Gastrocnemius medialis (tissue), 4 donors: ENCODE data around the gene TEX50. TPM values are rescaled to one million over a fixed set of nuclear protein-coding genes. Genes with fewer than 3 reads are reported as not detected.
"Not testable (repeated sequence)": the region's sequence is repeated elsewhere in the genome, so short reads cannot be mapped to it uniquely, and the experiment has no call there.

Experiments used
- ATAC-seq, 2 donors: fragments of 150-250 bp; one replicate each; pipeline ENCODE4 v1.9.1; 2016
- DNase-seq, 2 donors: peaks; one replicate each; pipeline ENCODE4 v3.0.0-alpha.2; 2019
- H3K27ac ChIP-seq, 4 donors: fragments of 200-600 bp; sonication (generic); 1 replicate in 1 of 4; 2 replicates in 3 of 4; pipeline ENCODE4 v1.5.1; 2016 to 2018; ENCODE audit warnings: mild to moderate bottlenecking in 2 of 4, moderate library complexity in 1 of 4
- H3K27me3 ChIP-seq, 3 donors: fragments of 200-600 bp; sonication (generic) in 2 of 3; 1 replicate in 1 of 3; 2 replicates in 2 of 3; pipeline versions ENCODE4 v1.5.1 to v1.6.0; 2016 to 2019; ENCODE audit warnings: mild to moderate bottlenecking in 1 of 3, moderate library complexity in 1 of 3
- H3K36me3 ChIP-seq, 2 donors: fragments of 200-600 bp; sonication (generic) in 1 of 2; one replicate each; pipeline ENCODE4 v1.5.1; 2017 to 2018
- H3K4me1 ChIP-seq, 2 donors: fragments of 200-600 bp; sonication (generic) in 1 of 2; one replicate each; pipeline ENCODE4 v1.5.1; 2016 to 2017; ENCODE audit warnings: mild to moderate bottlenecking in 2 of 2
- H3K4me3 ChIP-seq, 4 donors: fragments of 200-600 bp; sonication (generic) in 3 of 4; 1 replicate in 1 of 4; 2 replicates in 3 of 4; pipeline ENCODE4 v1.5.1; 2016 to 2019; ENCODE audit warnings: mild to moderate bottlenecking in 2 of 4
- H3K9me3 ChIP-seq, 3 donors: fragments of 200-600 bp; sonication (generic) in 2 of 3; 1 replicate in 1 of 3; 2 replicates in 2 of 3; pipeline ENCODE4 v1.5.1; 2016 to 2019
- POLR2A ChIP-seq, 2 donors: fragments of 450-650 bp; IDR thresholded peaks; one replicate each; pipeline ENCODE4 v1.6.1; 2017; ENCODE audit warnings: antibody characterized with exemption in 2 of 2, mild to moderate bottlenecking in 2 of 2, moderate library complexity in 2 of 2
- in situ Hi-C, 4 donors: fragments of 200-750 bp; cut with MboI; loops; one replicate each; pipeline versions ENCODE4 v1.15.0 to v1.8.0; 2017; ENCODE audit warnings: low sequenced_read_pairs in 4 of 4
- intact Hi-C: fragments of 100-400 bp; cut with DNase I; formaldehyde crosslinking; loops from one replicate; pipeline ENCODE4 v1.15.1; 2023; ENCODE audit warnings: low total_unique reads
- total RNA-seq, 4 donors: library from RNA; depleted of rRNA; stranded (reverse); fragments of >200 nt; gene quantifications; one replicate each; pipeline versions ENCODE4 v1.1.0 to v1.2.3, GENCODE V29; 2016
- TF ChIP-seq, protein P1 (sequence below), 5 experiments: fragments of 450-650 bp in 3 of 5; fragments of 200-600 bp in 2 of 5; sonication (generic) in 2 of 5; IDR thresholded peaks in 4 of 5; conservative IDR thresholded peaks in 1 of 5; 1 replicate in 4 of 5; 2 replicates in 1 of 5; pipeline ENCODE4 v1.5.1; 2016 to 2019; ENCODE audit warnings: antibody characterized with exemption in 5 of 5, mild to moderate bottlenecking in 3 of 5, moderate library complexity in 3 of 5

The TEX50 gene
- total RNA-seq, 4 donors from 2014 or later = not detected

DNA sequence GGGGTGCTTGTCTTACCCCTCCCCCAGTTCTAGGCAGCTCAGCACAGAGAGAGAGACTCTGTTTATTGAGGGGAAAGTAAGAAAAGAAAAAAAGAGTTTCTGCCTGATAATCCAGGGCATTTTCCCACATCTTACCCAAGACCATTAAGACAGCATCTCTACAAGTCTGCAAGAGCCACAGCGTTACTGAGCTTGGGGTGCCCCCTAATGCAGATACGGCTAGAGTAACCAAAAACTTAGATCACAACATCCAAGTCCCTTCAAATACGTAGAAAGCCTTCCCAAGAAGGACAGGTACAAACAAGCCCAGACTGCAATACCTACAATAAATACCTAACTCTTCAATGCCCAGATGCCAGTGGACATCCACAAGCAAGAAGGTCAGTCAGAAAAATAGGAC, 6.2 kb upstream of the TEX50 start:
- TF ChIP-seq, protein P1, sequence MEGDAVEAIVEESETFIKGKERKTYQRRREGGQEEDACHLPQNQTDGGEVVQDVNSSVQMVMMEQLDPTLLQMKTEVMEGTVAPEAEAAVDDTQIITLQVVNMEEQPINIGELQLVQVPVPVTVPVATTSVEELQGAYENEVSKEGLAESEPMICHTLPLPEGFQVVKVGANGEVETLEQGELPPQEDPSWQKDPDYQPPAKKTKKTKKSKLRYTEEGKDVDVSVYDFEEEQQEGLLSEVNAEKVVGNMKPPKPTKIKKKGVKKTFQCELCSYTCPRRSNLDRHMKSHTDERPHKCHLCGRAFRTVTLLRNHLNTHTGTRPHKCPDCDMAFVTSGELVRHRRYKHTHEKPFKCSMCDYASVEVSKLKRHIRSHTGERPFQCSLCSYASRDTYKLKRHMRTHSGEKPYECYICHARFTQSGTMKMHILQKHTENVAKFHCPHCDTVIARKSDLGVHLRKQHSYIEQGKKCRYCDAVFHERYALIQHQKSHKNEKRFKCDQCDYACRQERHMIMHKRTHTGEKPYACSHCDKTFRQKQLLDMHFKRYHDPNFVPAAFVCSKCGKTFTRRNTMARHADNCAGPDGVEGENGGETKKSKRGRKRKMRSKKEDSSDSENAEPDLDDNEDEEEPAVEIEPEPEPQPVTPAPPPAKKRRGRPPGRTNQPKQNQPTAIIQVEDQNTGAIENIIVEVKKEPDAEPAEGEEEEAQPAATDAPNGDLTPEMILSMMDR (IDR thresholded peaks at IDR 0.05 in 4 of 5, conservative IDR thresholded peaks at IDR 0.05 in 1 of 5) = no peak
- no peak for TF ChIP-seq POLR2A (IDR thresholded peaks at IDR 0.05)
- DNase-seq (no peak), ATAC-seq (no peak)
- intact Hi-C loops (no loop called here), in situ Hi-C loops (no loop called here)
- Histone ChIP-seq H3K9me3 (no peaks in the 10 kb centered on the region), H3K27ac (no peak overlapping the region), H3K4me3 (no peak overlapping the region), H3K36me3 (no peaks in the 10 kb centered on the region), H3K27me3 (no peaks in the 10 kb centered on the region), H3K4me1 (no peaks in the 10 kb centered on the region)

DNA sequence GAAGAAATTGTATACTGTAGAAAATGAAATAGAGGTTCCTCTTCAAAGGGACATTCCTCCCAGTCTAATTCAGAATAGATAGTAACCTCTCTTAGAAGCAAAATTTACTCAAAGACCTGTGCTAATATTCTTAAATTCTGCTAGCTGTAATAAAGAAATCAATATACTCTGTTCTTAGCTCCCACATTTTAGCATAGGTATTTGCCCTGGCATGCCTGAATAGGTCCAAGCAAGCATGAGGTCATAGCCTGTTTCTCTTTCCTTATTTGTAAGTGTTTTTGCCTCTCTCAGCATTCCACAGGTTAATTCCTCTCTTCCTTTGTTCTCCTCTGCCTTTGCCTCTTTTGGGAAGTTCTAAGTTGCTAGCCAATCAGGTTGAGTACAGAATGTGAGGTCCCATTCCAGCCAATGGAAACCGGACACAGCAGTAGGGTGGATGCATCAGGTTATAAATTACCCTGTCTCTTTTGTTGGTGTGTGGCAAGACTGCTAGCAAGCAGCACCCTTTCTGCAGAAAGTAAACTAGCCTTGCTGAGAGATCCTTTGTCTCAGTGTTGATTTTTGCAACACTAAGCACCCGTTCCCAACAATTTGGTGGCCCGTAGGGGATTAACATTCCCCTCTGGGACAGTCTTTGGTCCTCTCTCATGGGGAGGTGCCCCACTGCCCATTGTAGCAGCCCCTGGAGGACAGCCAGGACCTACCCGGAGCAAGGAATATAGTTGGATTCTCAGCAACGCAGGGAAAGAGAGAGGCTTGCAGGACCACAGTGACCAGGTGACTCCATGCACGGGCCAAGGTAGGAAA, 2.3 kb downstream of the TEX50 start:
- H3K27ac ChIP-seq, DNase-seq, H3K4me3 ChIP-seq, H3K9me3 ChIP-seq, ATAC-seq, H3K36me3 ChIP-seq, intact Hi-C loops, H3K27me3 ChIP-seq, H3K4me1 ChIP-seq, in situ Hi-C loops: not testable (repeated sequence)

DNA sequence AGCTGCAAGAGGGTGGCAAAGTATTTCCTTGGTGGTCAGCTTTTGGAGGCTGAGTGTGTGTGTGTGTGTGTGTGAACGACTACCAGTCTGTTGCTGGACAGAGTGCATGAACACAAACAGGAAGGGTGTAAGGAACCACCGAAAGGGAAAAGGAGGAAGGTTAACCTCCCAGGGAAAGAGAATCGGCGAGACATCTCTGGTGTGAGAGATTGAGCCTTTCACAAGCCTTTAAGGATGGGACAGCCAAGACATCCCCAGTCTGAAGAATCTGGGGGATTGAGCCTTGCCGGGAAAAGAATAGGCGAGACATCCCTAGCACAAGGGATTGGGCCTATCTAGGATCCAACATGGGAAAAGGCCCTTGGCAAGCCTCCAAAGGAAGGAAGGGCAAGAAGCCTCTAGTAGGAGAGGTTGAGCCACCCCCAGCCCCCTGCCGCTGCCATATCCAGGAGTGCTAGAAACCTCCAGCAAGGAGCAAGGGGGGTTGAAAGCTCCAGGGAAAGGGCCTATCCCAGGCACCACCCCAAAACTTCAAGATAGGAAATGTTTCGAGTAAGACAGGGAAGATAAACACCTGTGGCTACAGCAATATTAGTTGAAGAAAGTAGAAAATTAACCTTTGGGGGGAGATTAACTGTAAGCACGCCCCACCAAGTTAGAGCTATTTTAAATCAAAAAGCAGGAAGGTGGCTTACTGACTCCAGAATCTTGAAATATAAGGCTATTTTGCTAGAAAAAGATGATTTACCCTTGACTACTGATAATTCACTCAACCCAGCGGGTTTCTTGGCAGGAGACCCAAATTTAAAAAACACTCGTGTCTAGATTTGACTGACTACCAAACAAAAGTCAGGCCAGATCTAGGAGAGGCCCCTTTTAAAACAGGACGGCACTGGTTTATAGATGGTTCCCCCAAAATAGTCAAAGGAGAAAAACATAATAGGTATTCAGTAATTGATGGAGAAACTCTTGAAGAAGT, 3.2 kb downstream of the TEX50 start:
- no peak for ATAC-seq
- in situ Hi-C loops (no loop called here), intact Hi-C loops (no loop called here)
- no peak overlapping the region for H3K27ac ChIP-seq
- no peaks in the 10 kb centered on the region for H3K27me3 ChIP-seq
- no peak overlapping the region for H3K4me3 ChIP-seq
- no peak for DNase-seq
- no peaks in the 10 kb centered on the region for H3K9me3 ChIP-seq
- TF ChIP-seq, protein P1 (IDR thresholded peaks at IDR 0.05 in 4 of 5, conservative IDR thresholded peaks at IDR 0.05 in 1 of 5) = no peak
- TF ChIP-seq POLR2A (IDR thresholded peaks at IDR 0.05) = no peak
- H3K36me3 ChIP-seq = no peaks in the 10 kb centered on the region
- H3K4me1 ChIP-seq = no peaks in the 10 kb centered on the region

DNA sequence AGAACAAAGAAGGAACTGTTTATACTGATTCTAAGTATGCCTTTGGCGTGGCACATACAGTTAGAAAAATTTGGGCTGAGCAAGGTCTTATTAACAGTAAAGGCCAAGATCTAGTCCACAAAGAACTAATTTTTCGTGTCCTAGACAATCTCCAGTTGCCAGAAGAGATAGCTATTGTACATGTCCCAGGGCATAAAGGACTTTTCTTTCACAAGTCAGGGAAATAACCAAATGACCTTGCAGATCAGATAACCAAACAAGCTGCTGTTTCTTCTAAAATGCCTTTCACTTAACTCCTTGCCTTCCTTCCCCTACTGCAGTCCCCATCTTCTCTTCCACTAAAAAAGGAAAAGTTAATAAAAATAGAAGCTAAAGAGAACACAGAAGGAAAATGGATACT, 4.0 kb downstream of the TEX50 start:
- H3K27me3 ChIP-seq = no peaks in the 10 kb centered on the region
- H3K4me1 ChIP-seq = no peaks in the 10 kb centered on the region
- in situ Hi-C loops (no loop called here), intact Hi-C loops (no loop called here)
- TF ChIP-seq, protein P1 (IDR thresholded peaks at IDR 0.05 in 4 of 5, conservative IDR thresholded peaks at IDR 0.05 in 1 of 5) = no peak
- H3K36me3 ChIP-seq = no peaks in the 10 kb centered on the region
- DNase-seq (no peak), ATAC-seq (no peak)
- H3K9me3 ChIP-seq = no peaks in the 10 kb centered on the region
- no peak overlapping the region for H3K27ac ChIP-seq
- no peak overlapping the region for H3K4me3 ChIP-seq

DNA sequence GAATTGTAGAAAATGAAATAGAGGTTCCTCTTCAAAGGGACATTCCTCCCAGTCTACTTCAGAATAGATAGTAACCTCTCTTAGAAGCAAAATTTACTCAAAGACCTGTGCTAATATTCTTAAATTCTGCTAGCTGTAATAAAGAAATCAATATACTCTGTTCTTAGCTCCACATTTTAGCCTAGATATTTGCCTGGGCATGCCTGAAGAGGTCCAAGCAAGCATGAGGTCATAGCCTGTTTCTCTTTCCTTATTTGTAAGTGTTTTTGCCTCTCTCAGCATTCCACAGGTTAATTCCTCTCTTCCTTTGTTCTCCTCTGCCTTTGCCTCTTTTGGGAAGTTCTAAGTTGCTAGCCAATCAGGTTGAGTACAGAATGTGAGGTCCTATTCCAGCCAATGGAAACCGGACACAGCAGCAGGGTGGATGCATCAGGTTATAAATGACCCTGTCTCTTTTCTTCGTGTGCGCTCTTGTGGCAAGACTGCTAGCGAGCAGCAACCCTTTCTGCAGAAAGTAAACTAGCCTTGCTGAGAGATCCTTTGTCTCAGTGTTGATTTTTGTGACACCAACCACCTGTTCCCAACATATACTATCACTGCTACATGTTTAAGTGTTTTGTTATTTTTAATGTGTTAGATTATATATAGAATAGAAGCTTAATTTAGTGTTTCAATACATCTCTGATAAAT, 7.5 kb downstream of the TEX50 start:
- H3K4me3 ChIP-seq, H3K9me3 ChIP-seq, H3K27me3 ChIP-seq, ATAC-seq, H3K27ac ChIP-seq, H3K4me1 ChIP-seq, intact Hi-C loops, in situ Hi-C loops, H3K36me3 ChIP-seq, DNase-seq: not testable (repeated sequence)
